ENCODE measurements around the gene OR4D9.

The OR4D9 gene

DNA sequence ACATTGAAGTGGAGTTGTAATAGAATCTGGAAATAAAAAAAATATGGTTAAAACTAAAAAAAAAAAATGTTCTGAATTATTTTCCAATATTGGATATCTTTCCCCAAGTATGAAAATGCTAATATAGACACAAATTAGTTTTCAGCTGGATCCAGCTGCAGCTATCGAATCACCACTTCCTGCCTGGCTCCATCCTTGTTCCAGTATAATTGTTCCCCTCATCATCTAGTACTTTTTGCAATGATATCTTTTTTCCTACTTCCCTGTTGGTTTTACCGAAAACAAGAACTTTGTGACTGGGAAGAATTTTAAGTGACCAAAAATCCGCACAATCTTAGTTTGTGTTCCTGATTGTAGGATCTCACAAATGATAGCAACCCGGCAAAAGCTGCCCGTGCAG, 9.4 kb downstream of the OR4D9 start:
- TF ChIP-seq EZH2phosphoT487 (conservative IDR thresholded peaks at IDR 0.05; ENCODE audit: low read length): no peak
- TF ChIP-seq, protein P1, sequence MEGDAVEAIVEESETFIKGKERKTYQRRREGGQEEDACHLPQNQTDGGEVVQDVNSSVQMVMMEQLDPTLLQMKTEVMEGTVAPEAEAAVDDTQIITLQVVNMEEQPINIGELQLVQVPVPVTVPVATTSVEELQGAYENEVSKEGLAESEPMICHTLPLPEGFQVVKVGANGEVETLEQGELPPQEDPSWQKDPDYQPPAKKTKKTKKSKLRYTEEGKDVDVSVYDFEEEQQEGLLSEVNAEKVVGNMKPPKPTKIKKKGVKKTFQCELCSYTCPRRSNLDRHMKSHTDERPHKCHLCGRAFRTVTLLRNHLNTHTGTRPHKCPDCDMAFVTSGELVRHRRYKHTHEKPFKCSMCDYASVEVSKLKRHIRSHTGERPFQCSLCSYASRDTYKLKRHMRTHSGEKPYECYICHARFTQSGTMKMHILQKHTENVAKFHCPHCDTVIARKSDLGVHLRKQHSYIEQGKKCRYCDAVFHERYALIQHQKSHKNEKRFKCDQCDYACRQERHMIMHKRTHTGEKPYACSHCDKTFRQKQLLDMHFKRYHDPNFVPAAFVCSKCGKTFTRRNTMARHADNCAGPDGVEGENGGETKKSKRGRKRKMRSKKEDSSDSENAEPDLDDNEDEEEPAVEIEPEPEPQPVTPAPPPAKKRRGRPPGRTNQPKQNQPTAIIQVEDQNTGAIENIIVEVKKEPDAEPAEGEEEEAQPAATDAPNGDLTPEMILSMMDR (IDR thresholded peaks at IDR 0.05; ENCODE audit: insufficient read depth, low read length, poor library complexity, severe bottlenecking): no peak
- no peak overlapping the region for H3K4me2 ChIP-seq (ENCODE audit: low read depth, low read length, poor library complexity, severe bottlenecking)

DNA sequence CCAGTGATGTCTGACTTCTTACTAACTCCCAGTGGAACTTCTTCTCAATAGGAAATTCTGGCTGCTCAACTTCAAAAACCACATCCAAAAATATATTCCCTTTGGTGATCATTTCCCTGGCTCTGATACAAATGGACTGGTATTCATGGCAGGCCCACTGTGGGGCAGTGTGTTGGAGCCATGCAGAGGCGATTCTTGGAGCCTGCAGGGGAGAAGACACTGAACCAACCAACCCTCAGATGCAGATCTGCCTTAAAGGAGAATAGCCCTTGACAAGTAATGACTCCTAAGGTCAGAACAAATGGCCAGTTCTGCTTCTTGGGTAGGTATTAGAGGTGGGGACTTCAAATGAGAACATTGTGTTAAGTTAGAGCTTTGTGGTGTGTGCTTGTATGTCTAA, 12.2 kb downstream of the OR4D9 start:
- no peaks in the 10 kb centered on the region for H3K9me3 ChIP-seq (ENCODE audit: insufficient read depth, low read length)
- no peaks in the 10 kb centered on the region for H3K9me2 ChIP-seq (replicated peaks; ENCODE audit: insufficient read depth, low read length)
- H3K4me2 ChIP-seq (ENCODE audit: low read depth, low read length, poor library complexity, severe bottlenecking): no peak overlapping the region
- TF ChIP-seq, protein P1 (IDR thresholded peaks at IDR 0.05; ENCODE audit: insufficient read depth, low read length, poor library complexity, severe bottlenecking): no peak
- TF ChIP-seq EZH2phosphoT487 (conservative IDR thresholded peaks at IDR 0.05; ENCODE audit: low read length): no peak
- no peaks in the 10 kb centered on the region for H4K20me1 ChIP-seq (ENCODE audit: low read depth, low read length)
- H3K36me3 ChIP-seq (ENCODE audit: low read length): no peaks in the 10 kb centered on the region
- no peak overlapping the region for H3K9ac ChIP-seq (ENCODE audit: low read length)
- H3K27me3 ChIP-seq (ENCODE audit: low read length): no peaks in the 10 kb centered on the region
- no peak overlapping the region for H2AFZ ChIP-seq (ENCODE audit: low read depth, low read length, severe bottlenecking)
- no peak overlapping the region for H3K4me3 ChIP-seq (ENCODE audit: insufficient read depth, low read length, poor library complexity, severe bottlenecking)
- H3K27ac ChIP-seq (ENCODE audit: low read depth, low read length): no peak overlapping the region
- H3F3A ChIP-seq (ENCODE audit: insufficient read depth): no peaks in the 10 kb centered on the region
- H3K79me2 ChIP-seq (ENCODE audit: insufficient read depth, low read length): no peaks in the 10 kb centered on the region

More for the DNA sequence above, 9.4 kb downstream of the OR4D9 start:
- Histone ChIP-seq H3F3A (ENCODE audit: insufficient read depth) (no peaks in the 10 kb centered on the region), H4K20me1 (ENCODE audit: low read depth, low read length) (no peaks in the 10 kb centered on the region), H3K9me3 (ENCODE audit: insufficient read depth, low read length) (no peaks in the 10 kb centered on the region), H3K79me2 (ENCODE audit: insufficient read depth, low read length) (no peaks in the 10 kb centered on the region), H3K9me2 (replicated peaks; ENCODE audit: insufficient read depth, low read length) (no peaks in the 10 kb centered on the region), H3K27me3 (ENCODE audit: low read length) (no peaks in the 10 kb centered on the region), H3K36me3 (ENCODE audit: low read length) (no peaks in the 10 kb centered on the region), H3K9ac (ENCODE audit: low read length) (no peak overlapping the region), H3K27ac (ENCODE audit: low read depth, low read length) (no peak overlapping the region), H3K4me3 (ENCODE audit: insufficient read depth, low read length, poor library complexity, severe bottlenecking) (no peak overlapping the region), H2AFZ (ENCODE audit: low read depth, low read length, severe bottlenecking) (no peak overlapping the region)

DNA sequence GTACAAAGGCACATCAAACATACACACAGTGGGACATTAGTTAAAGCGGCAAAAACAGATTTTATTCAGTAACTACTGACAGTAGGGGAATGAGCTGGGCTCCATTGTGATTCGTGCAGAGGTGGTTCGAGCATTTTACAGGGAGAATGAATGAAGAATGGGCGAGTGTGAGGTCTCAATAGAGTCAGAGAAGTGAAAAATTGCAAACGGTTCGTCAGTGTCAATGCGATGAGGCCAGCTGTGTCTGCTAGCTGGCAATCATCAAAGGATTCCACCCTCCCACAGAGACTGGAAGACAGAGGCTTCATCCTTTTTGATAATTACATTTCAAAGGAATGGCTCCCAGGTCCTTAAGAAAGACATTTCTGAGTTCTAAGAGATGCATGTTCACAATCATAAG, 17.4 kb downstream of the OR4D9 start:
- Histone ChIP-seq H3K9me3 (ENCODE audit: insufficient read depth, low read length) (no peaks in the 10 kb centered on the region), H3K27ac (ENCODE audit: low read depth, low read length) (no peak overlapping the region), H4K20me1 (ENCODE audit: low read depth, low read length) (no peaks in the 10 kb centered on the region), H3K9ac (ENCODE audit: low read length) (no peak overlapping the region), H3K9me2 (replicated peaks; ENCODE audit: insufficient read depth, low read length) (no peaks in the 10 kb centered on the region), H3K79me2 (ENCODE audit: insufficient read depth, low read length) (no peaks in the 10 kb centered on the region), H3K27me3 (ENCODE audit: low read length) (no peaks in the 10 kb centered on the region), H3K4me2 (ENCODE audit: low read depth, low read length, poor library complexity, severe bottlenecking) (no peak overlapping the region), H3K36me3 (ENCODE audit: low read length) (no peaks in the 10 kb centered on the region), H2AFZ (ENCODE audit: low read depth, low read length, severe bottlenecking) (no peak overlapping the region), H3F3A (ENCODE audit: insufficient read depth) (no peaks in the 10 kb centered on the region), H3K4me3 (ENCODE audit: insufficient read depth, low read length, poor library complexity, severe bottlenecking) (no peak overlapping the region)
- TF ChIP-seq EZH2phosphoT487 (conservative IDR thresholded peaks at IDR 0.05; ENCODE audit: low read length): no peak
- TF ChIP-seq, protein P1 (IDR thresholded peaks at IDR 0.05; ENCODE audit: insufficient read depth, low read length, poor library complexity, severe bottlenecking): no peak
